ENCODE results near the gene SLC25A31. TPM values are rescaled to one million over a fixed set of nuclear protein-coding genes. Genes with fewer than 3 reads are reported as not detected.

SLC25A31 gene
- total RNA-seq, 4 donors from 2014 or later, result not detected

GRCh38 chr4:127788517-127788916 lies 58.3 kb downstream of the SLC25A31 start:
- intact Hi-C loops (cut with DNase I; ENCODE audit: low total_unique reads) (no loop called here), in situ Hi-C loops (cut with MboI; ENCODE audit: low sequenced_read_pairs in 4 of 4) (loop anchor here in 2 of 4 donors (10.0 to 25.0 kb wide), 2 partner anchors 96 to 174 kb away; partner anchors contain the start of genes ABHD18 (in 1 of the 2), MFSD8 (in 1 of the 2) and PLK4 (in 1 of the 2))
- Histone ChIP-seq H3K9me3 (no peaks in the 10 kb centered on the region), H3K27ac (no peak overlapping the region), H3K4me1 (peaks cover 0 to 7% of the 10 kb centered on the region in 2 donors), H3K27me3 (no peaks in the 10 kb centered on the region), H3K36me3 (no peaks in the 10 kb centered on the region), H3K4me3 (no peak overlapping the region)
- no peak for ATAC-seq
- TF ChIP-seq POLR2A (IDR thresholded peaks at IDR 0.05), result no peak
- TF ChIP-seq, protein P1, sequence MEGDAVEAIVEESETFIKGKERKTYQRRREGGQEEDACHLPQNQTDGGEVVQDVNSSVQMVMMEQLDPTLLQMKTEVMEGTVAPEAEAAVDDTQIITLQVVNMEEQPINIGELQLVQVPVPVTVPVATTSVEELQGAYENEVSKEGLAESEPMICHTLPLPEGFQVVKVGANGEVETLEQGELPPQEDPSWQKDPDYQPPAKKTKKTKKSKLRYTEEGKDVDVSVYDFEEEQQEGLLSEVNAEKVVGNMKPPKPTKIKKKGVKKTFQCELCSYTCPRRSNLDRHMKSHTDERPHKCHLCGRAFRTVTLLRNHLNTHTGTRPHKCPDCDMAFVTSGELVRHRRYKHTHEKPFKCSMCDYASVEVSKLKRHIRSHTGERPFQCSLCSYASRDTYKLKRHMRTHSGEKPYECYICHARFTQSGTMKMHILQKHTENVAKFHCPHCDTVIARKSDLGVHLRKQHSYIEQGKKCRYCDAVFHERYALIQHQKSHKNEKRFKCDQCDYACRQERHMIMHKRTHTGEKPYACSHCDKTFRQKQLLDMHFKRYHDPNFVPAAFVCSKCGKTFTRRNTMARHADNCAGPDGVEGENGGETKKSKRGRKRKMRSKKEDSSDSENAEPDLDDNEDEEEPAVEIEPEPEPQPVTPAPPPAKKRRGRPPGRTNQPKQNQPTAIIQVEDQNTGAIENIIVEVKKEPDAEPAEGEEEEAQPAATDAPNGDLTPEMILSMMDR (IDR thresholded peaks at IDR 0.05 in 4 of 5, conservative IDR thresholded peaks at IDR 0.05 in 1 of 5), result peak in 1 of 5 experiments; percentile 24
- no peak for DNase-seq

GRCh38 chr4:127791391-127791790 lies 61.2 kb downstream of the SLC25A31 start:
- Histone ChIP-seq H3K27ac (no peak overlapping the region), H3K9me3 (no peaks in the 10 kb centered on the region), H3K4me1 (no peaks in the 10 kb centered on the region), H3K4me3 (no peak overlapping the region), H3K27me3 (no peaks in the 10 kb centered on the region), H3K36me3 (no peaks in the 10 kb centered on the region)
- intact Hi-C loops (cut with DNase I; ENCODE audit: low total_unique reads) (no loop called here), in situ Hi-C loops (cut with MboI; ENCODE audit: low sequenced_read_pairs in 4 of 4) (loop anchor here in 1 of 4 donors (25.0 kb wide), 1 partner anchor 171 kb away; the partner anchor contains the start of genes ABHD18 and MFSD8)
- TF ChIP-seq, protein P1 (IDR thresholded peaks at IDR 0.05 in 4 of 5, conservative IDR thresholded peaks at IDR 0.05 in 1 of 5), result no peak
- TF ChIP-seq POLR2A (IDR thresholded peaks at IDR 0.05), result no peak
- DNase-seq (no peak), ATAC-seq (no peak)

DNA sequence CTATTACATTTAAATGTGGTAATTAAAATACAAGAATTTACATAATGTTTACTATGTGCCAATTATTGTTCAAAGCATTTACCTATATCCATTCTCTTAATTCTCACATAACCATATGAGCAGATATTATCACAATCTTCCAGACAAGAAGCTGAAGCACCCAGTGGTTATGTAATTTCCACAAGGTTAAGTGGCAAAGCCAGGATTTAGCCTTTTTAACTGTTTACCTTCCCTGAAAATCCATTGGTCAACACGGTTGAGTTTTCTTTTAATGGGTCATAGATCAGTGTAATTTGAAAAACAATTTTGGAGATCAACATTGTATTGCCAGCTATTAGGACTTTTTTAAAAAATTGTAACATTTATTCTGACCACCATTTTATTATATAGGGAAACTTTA lies 63.3 kb downstream of the SLC25A31 start:
- no peak for ATAC-seq
- DNase-seq, result no peak
- intact Hi-C loops (cut with DNase I; ENCODE audit: low total_unique reads) (no loop called here), in situ Hi-C loops (cut with MboI; ENCODE audit: low sequenced_read_pairs in 4 of 4) (loop anchor here in 1 of 4 donors (25.0 kb wide), 1 partner anchor 169 kb away; the partner anchor contains the start of genes ABHD18 and MFSD8)
- Histone ChIP-seq H3K4me3 (no peak overlapping the region), H3K9me3 (no peaks in the 10 kb centered on the region), H3K27me3 (no peaks in the 10 kb centered on the region), H3K4me1 (no peaks in the 10 kb centered on the region), H3K27ac (no peak overlapping the region), H3K36me3 (no peaks in the 10 kb centered on the region)
- TF ChIP-seq, protein P1 (IDR thresholded peaks at IDR 0.05 in 4 of 5, conservative IDR thresholded peaks at IDR 0.05 in 1 of 5), result no peak
- no peak for TF ChIP-seq POLR2A (IDR thresholded peaks at IDR 0.05)

DNA sequence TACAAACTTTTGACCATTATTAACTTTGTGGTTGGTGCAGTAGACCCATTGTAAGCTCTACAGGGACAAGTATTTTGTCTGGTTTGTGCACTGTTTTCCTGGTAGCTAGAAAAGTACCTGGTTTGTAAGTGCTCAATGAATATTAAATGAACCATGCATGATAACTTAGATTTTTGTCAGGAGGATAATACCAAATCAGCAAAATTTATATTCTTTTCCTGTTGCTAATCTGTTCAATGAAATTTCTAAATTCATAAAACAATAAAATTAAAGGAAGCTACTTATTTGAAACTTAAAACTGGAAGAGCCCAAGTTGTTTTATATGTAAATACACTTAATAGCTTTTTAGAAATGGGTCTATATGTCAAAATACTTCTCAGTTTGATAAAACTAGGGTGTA lies 69.5 kb downstream of the SLC25A31 start:
- H3K4me3 ChIP-seq, result no peak overlapping the region
- intact Hi-C loops (cut with DNase I; ENCODE audit: low total_unique reads) (no loop called here), in situ Hi-C loops (cut with MboI; ENCODE audit: low sequenced_read_pairs in 4 of 4) (loop anchor here in 1 of 4 donors (25.0 kb wide), 1 partner anchor 163 kb away; the partner anchor contains the start of genes ABHD18 and MFSD8)
- H3K27ac ChIP-seq, result no peak overlapping the region
- H3K9me3 ChIP-seq, result no peaks in the 10 kb centered on the region
- ATAC-seq (no peak), DNase-seq (no peak)
- no peaks in the 10 kb centered on the region for H3K27me3 ChIP-seq
- no peaks in the 10 kb centered on the region for H3K4me1 ChIP-seq
- TF ChIP-seq POLR2A (IDR thresholded peaks at IDR 0.05), result no peak
- TF ChIP-seq, protein P1 (IDR thresholded peaks at IDR 0.05 in 4 of 5, conservative IDR thresholded peaks at IDR 0.05 in 1 of 5), result no peak
- no peaks in the 10 kb centered on the region for H3K36me3 ChIP-seq
